DND-41 (cell line): ENCODE measurements around the gene LCE2A.

Experiments used
- ATAC-seq: fragments of 200-7000 bp; cut with Tn5 transposase; 3 replicates; pipeline ENCODE4 v1.9.1; 2021; ENCODE audit warnings: low read depth; ENCODE audit not compliant: insufficient read depth
- DNase-seq: peaks from one replicate; pipeline ENCODE4 v3.0.0-alpha.2; 2020
- H2AFZ ChIP-seq: 2 replicates; pipeline ENCODE4 v1.6.0; 2012; ENCODE audit warnings: low read depth, low read length
- H3K27ac ChIP-seq: 2 replicates; pipeline ENCODE4 v1.5.1; 2012; ENCODE audit warnings: low read length, inconsistent platforms
- H3K27me3 ChIP-seq: fragments of 200-600 bp; sonication (generic); 2 replicates; pipeline ENCODE4 v1.6.0; 2012; ENCODE audit warnings: low read length, mild to moderate bottlenecking, inconsistent platforms; ENCODE audit not compliant: insufficient read depth, poor library complexity
- H3K36me3 ChIP-seq: 2 replicates; pipeline ENCODE4 v1.5.1; 2012; ENCODE audit warnings: low read length, inconsistent platforms; ENCODE audit not compliant: insufficient read depth
- H3K4me1 ChIP-seq: 2 replicates; pipeline ENCODE4 v1.5.1; 2012; ENCODE audit warnings: mild to moderate bottlenecking, low read length; ENCODE audit not compliant: insufficient read depth
- H3K4me2 ChIP-seq: 2 replicates; pipeline ENCODE4 v1.6.0; 2012; ENCODE audit warnings: mild to moderate bottlenecking, moderate library complexity, low read length, inconsistent platforms; ENCODE audit not compliant: insufficient read depth
- H3K4me3 ChIP-seq, 2 experiments: fragments of 200-600 bp in 1 of 2; shearing (Covaris generic) in 1 of 2; 2 replicates each; pipeline ENCODE4 v1.5.1; 2012 to 2016; ENCODE audit warnings: inconsistent platforms in 2 of 2, low read length in 2 of 2, mild to moderate bottlenecking in 2 of 2, low read depth in 1 of 2, moderate library complexity in 1 of 2
- H3K79me2 ChIP-seq: 2 replicates; pipeline ENCODE4 v1.6.0; 2012; ENCODE audit warnings: low read length, inconsistent platforms; ENCODE audit not compliant: insufficient read depth
- H3K9ac ChIP-seq: 2 replicates; pipeline ENCODE4 v1.6.0; 2012; ENCODE audit warnings: low read depth, mild to moderate bottlenecking, inconsistent platforms, low read length, moderate library complexity
- H3K9me3 ChIP-seq: 2 replicates; pipeline ENCODE4 v1.5.1; 2012; ENCODE audit warnings: low read length, moderate library complexity, mild to moderate bottlenecking, inconsistent platforms; ENCODE audit not compliant: insufficient read depth, severe bottlenecking
- H4K20me1 ChIP-seq: 2 replicates; pipeline ENCODE4 v1.6.0; 2012; ENCODE audit warnings: low read length; ENCODE audit not compliant: insufficient read depth
- EZH2 ChIP-seq: IDR thresholded peaks from 3 replicates; pipeline ENCODE4 v1.6.1; 2012; ENCODE audit warnings: borderline replicate concordance, low read depth, mild to moderate bottlenecking, moderate library complexity, low read length, inconsistent platforms; ENCODE audit not compliant: severe bottlenecking
- TF ChIP-seq, protein P1 (sequence below): IDR thresholded peaks from 2 replicates; pipeline ENCODE4 v1.5.1; 2012; ENCODE audit warnings: borderline replicate concordance, low read length, moderate library complexity, mild to moderate bottlenecking; ENCODE audit not compliant: poor library complexity, severe bottlenecking; ENCODE audit errors: extremely low read depth

Gene LCE2A

DNA sequence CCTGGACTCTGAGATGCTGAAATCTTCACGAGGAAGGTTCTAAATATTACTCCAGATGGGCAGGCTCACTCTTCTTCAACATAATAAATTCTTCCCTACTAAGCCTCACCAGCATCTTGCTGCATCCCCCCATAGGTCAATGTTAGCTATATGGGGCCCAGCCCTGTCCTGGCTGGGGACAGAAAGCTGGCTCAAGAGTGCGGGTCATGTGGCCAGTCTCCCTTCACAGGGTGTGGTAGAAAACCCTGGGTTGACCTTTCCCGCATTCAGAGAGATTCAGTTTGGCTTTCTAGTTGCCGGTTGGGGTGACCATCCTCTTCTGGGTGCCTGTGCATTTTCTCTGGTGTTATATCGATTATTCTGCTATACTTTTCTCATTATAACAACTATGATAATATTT, 39.9 kb downstream of the LCE2A start:
- TF ChIP-seq, protein P1, sequence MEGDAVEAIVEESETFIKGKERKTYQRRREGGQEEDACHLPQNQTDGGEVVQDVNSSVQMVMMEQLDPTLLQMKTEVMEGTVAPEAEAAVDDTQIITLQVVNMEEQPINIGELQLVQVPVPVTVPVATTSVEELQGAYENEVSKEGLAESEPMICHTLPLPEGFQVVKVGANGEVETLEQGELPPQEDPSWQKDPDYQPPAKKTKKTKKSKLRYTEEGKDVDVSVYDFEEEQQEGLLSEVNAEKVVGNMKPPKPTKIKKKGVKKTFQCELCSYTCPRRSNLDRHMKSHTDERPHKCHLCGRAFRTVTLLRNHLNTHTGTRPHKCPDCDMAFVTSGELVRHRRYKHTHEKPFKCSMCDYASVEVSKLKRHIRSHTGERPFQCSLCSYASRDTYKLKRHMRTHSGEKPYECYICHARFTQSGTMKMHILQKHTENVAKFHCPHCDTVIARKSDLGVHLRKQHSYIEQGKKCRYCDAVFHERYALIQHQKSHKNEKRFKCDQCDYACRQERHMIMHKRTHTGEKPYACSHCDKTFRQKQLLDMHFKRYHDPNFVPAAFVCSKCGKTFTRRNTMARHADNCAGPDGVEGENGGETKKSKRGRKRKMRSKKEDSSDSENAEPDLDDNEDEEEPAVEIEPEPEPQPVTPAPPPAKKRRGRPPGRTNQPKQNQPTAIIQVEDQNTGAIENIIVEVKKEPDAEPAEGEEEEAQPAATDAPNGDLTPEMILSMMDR: no peak
- TF ChIP-seq EZH2: no peak
- no peak overlapping the region for H3K9ac ChIP-seq
- H3K27me3 ChIP-seq: peaks cover 16% of the 10 kb centered on the region
- H4K20me1 ChIP-seq: no peaks in the 10 kb centered on the region
- H3K4me1 ChIP-seq: no peaks in the 10 kb centered on the region
- no peak overlapping the region for H3K4me2 ChIP-seq
- ATAC-seq (no peak), DNase-seq (no peak)
- H3K4me3 ChIP-seq: no peak overlapping the region
- H2AFZ ChIP-seq: no peak overlapping the region
- no peaks in the 10 kb centered on the region for H3K36me3 ChIP-seq
- H3K27ac ChIP-seq: no peak overlapping the region
- H3K9me3 ChIP-seq: no peaks in the 10 kb centered on the region
- H3K79me2 ChIP-seq: no peaks in the 10 kb centered on the region

DNA sequence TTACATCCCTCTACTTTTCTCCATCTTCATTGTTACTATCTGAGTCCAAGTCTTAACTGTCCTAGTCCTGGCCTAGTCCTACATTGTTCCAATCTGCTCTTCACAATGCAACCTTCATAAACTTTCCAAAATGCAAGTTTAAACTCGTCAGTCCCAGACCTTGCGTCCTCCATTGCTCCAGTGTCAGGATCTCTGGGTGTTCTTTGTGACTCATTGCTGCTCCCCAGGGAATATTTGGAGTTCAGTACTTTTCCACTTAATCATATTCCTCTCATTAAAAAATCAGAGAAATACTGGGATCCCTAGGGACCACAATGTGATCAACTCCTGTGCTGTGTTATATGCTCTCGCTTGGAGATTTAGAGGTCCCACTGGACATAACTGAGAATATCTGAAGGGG, 41.7 kb downstream of the LCE2A start:
- no peak overlapping the region for H3K9ac ChIP-seq
- H3K4me2 ChIP-seq: no peak overlapping the region
- no peaks in the 10 kb centered on the region for H4K20me1 ChIP-seq
- no peak overlapping the region for H2AFZ ChIP-seq
- H3K79me2 ChIP-seq: no peaks in the 10 kb centered on the region
- DNase-seq (no peak), ATAC-seq (no peak)
- no peaks in the 10 kb centered on the region for H3K36me3 ChIP-seq
- H3K9me3 ChIP-seq: no peaks in the 10 kb centered on the region
- H3K27ac ChIP-seq: no peak overlapping the region
- no peaks in the 10 kb centered on the region for H3K4me1 ChIP-seq
- H3K27me3 ChIP-seq: peaks cover 16% of the 10 kb centered on the region
- TF ChIP-seq, protein P1: no peak
- TF ChIP-seq EZH2: no peak
- no peak overlapping the region for H3K4me3 ChIP-seq

DNA sequence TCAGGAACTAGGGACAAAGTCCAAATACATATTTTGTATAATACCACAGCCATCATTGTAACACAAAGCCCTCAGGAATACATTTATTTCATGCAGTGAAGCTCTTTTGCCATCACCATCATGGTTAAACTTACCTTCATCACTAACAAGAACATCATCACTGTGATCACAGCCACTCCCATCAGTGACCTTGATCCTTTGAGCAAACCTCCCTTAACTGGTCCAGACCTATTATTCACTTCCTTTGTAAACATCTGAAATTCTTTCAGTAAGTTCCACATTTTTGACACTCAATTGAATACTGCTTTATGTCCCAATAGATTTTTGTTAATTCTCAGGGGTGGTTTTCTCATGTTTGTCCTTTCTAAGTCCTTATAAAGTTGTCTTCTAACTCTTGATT, 43.5 kb downstream of the LCE2A start:
- Histone ChIP-seq H3K27me3 (peaks cover 16% of the 10 kb centered on the region), H3K27ac (no peak overlapping the region), H4K20me1 (no peaks in the 10 kb centered on the region), H3K9ac (no peak overlapping the region), H3K4me1 (no peaks in the 10 kb centered on the region), H3K9me3 (no peaks in the 10 kb centered on the region), H3K4me2 (no peak overlapping the region), H3K4me3 (no peak overlapping the region), H2AFZ (no peak overlapping the region), H3K79me2 (no peaks in the 10 kb centered on the region), H3K36me3 (no peaks in the 10 kb centered on the region)
- no peak for TF ChIP-seq EZH2
- TF ChIP-seq, protein P1: no peak
- DNase-seq (no peak), ATAC-seq (no peak)
